NK-92 (cell line): Measurements from ENCODE around the gene USP40.

Experiments used
- DNase-seq: peaks from one replicate; lab custom pipeline; 2025; ENCODE audit not compliant: unreplicated experiment; lab: John Stamatoyannopoulos, UW

USP40 gene

GRCh38 chr2:233445152-233445830 is 121.3 kb downstream of the USP40 start:
- DNase-seq = no peak

GRCh38 chr2:233444501-233444900 is 122.1 kb downstream of the USP40 start:
- DNase-seq = no peak

GRCh38 chr2:233443511-233444183 is 122.9 kb downstream of the USP40 start:
- DNase-seq = no peak

GRCh38 chr2:233442028-233442310 is 124.6 kb downstream of the USP40 start:
- DNase-seq = no peak

GRCh38 chr2:233441161-233442027 is 125.2 kb downstream of the USP40 start:
- DNase-seq = no peak

- no peak for DNase-seq
Measured at GRCh38 chr2:233440714-233441113, 125.9 kb downstream of the USP40 start.

- no peak for DNase-seq
Measured at GRCh38 chr2:233440314-233440713, 126.3 kb downstream of the USP40 start.

GRCh38 chr2:233439191-233439590 is 127.4 kb downstream of the USP40 start:
- DNase-seq = no peak

GRCh38 chr2:233438573-233439147 is 127.9 kb downstream of the USP40 start:
- no peak for DNase-seq

- no peak for DNase-seq
Measured at GRCh38 chr2:233437439-233437955, 129.1 kb downstream of the USP40 start.

- no peak for DNase-seq
Measured at GRCh38 chr2:233436691-233437438, 129.7 kb downstream of the USP40 start.

GRCh38 chr2:233436191-233436581 is 130.4 kb downstream of the USP40 start:
- no peak for DNase-seq

- DNase-seq = no peak
Measured at GRCh38 chr2:233435436-233436190, 131.0 kb downstream of the USP40 start.

GRCh38 chr2:233434666-233435330 is 131.8 kb downstream of the USP40 start:
- no peak for DNase-seq

- no peak for DNase-seq
Measured at GRCh38 chr2:233433794-233434193, 132.8 kb downstream of the USP40 start.

- no peak for DNase-seq
Measured at GRCh38 chr2:233433029-233433428, 133.6 kb downstream of the USP40 start.

- no peak for DNase-seq
Measured at GRCh38 chr2:233430651-233431050, 135.9 kb downstream of the USP40 start.

- no peak for DNase-seq
Measured at GRCh38 chr2:233430081-233430480, 136.5 kb downstream of the USP40 start.

GRCh38 chr2:233429175-233429897 is 137.2 kb downstream of the USP40 start:
- DNase-seq = no peak
